Activated CD8-positive, alpha-beta memory T cell treated with anti-CD3 and anti-CD28 coated beads for 1 hour (primary cell): ENCODE data around the gene ABCA3.

Source experiments
- DNase-seq, 2 donors: peaks; one replicate each; pipeline ENCODE4 v3.0.0-alpha.2; 2020; ENCODE audit warnings: low read depth in 1 of 2; ENCODE audit errors: extremely low read depth in 1 of 2

ABCA3 gene

DNA sequence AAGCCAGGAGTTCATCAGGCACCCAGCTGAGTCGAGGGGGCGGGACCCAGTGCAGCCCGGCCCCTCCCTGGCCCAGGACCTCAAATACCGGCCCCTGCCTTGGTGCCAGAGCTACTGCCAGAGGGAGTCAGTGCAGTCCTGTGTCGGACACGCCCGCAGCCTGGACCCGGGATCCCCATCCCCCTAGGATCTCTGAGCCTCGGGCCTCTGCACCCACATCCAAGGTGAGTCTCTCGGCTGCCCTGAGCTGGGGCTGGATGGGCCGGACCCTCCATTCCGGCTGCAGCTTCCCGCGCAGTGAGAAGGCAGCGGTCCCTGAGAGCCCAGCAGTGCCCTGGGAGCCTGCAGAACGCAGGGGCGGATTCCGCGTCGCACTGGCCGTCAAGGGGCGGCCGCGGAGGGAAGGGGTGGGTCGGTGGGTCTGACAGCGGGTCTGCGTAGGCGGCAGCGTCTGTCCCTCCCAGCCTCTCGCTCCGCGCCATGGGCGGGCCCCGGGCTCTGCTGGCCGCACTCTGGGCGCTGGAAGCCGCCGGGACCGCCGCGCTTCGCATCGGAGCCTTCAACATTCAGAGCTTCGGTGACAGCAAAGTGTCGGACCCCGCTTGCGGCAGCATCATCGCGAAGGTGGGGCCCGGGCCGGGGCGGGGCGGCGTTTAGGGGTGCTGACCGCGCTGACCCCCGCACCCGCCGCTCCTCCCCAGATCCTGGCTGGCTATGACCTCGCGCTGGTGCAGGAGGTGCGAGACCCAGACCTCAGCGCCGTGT lies 104.0 kb downstream of the ABCA3 start, which contains the start of gene DNASE1L2:
Gene DNASE1L2 (plus strand): TSS at position 108 of the 765 bp plus-strand sequence. CDS start 373 bp downstream, at position 481.
- DNase-seq: no peak

DNA sequence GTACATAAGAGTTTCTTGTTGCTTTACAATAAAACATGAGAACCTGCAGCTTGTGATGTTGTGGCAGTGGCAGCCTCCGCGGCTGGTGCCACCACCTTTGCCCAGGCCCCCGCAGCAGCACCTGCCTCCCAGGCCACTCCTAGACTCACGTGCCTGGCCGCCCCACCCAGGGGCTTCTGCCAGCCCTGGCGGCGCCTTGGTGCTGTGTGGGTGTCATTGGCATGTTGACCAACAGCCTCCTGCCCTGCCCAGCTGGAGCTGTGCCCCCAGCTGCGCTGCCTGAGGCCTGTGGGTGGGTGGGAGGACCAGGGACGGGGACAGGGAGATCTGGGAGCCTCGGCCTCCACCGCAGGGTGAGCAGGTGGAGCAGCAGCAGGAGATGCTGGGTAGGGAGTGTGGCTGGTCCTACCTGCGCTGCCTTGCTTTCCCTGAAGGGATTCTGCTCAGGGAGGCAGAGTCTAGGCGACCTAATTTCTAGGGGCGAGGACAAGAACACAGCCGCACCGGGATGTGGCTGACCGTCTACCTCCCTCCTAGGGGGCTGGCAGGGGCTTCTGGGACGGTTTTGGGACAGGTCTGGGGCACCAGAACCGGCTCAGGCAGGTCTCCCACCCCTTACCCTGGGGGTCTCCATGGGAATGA lies 104.7 kb downstream of the ABCA3 start:
- no peak for DNase-seq

DNA sequence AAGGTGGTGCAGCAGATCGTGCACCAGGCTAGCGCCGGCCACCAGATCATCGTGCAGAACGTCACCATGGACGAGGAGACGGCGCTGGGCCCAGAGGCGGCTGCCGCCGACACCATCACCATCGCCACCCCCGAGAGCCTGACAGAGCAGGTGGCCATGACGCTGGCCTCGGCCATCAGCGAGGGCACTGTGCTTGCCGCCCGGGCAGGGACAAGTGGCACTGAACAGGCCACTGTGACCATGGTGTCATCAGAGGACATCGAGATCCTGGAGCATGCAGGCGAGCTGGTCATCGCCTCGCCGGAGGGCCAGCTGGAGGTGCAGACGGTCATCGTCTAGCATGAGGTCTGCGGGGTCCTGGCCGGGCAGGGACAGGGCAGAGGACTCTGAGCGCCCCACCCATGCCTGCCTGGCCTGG lies 105.3 kb downstream of the ABCA3 start:
- DNase-seq: no peak

DNA sequence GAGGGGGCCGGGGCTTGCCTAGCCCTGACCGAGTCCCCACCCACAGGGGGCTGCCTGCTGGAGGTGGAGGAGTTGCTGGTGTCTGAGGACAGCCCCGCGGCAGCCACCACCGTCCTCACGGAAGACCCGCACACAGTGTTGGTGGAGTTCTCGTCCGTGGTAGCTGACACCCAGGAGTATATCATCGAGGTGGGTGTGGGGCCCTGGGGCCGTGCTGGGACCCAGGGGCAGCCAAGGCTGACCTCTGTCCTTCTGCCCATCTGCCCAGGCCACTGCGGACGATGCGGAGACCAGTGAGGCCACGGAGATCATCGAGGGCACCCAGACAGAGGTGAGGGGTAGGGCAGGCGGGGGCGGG lies 105.7 kb downstream of the ABCA3 start:
- no peak for DNase-seq

DNA sequence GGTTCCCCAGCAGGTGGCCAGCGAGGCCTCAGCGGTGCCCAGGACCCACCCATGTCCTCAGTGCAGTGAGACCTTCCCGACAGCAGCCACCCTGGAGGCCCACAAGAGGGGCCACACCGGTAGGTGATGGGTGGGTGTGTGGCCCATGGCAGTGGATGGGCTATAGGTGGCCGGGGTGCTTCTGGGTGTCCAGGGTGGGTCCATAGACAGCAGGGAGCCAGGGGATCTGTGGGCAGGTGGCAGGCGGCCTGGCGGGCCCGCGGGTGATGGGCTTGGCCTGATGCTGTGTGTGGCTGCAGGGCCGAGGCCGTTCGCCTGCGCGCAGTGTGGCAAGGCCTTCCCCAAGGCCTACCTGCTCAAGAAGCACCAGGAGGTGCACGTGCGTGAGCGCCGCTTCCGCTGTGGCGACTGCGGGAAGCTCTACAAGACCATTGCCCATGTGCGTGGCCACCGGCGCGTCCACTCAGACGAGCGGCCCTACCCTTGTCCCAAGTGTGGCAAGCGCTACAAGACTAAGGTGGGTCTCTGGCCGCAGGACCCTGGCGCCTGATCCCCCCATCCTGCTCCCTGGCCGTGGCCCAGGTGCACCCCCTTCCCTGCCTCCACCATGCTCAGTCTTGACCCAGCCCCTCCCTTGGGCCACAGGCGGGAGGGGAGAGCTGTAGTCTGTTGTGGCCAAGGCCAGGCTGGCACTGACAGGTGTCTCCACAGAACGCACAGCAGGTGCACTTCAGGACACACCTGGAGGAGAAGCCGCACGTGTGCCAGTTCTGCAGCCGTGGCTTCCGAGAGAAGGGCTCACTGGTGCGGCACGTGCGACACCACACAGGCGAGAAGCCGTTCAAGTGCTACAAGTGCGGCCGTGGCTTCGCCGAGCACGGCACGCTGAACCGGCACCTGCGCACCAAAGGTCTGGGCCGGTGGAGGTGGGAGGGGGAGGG lies 106.4 kb downstream of the ABCA3 start:
- no peak for DNase-seq

DNA sequence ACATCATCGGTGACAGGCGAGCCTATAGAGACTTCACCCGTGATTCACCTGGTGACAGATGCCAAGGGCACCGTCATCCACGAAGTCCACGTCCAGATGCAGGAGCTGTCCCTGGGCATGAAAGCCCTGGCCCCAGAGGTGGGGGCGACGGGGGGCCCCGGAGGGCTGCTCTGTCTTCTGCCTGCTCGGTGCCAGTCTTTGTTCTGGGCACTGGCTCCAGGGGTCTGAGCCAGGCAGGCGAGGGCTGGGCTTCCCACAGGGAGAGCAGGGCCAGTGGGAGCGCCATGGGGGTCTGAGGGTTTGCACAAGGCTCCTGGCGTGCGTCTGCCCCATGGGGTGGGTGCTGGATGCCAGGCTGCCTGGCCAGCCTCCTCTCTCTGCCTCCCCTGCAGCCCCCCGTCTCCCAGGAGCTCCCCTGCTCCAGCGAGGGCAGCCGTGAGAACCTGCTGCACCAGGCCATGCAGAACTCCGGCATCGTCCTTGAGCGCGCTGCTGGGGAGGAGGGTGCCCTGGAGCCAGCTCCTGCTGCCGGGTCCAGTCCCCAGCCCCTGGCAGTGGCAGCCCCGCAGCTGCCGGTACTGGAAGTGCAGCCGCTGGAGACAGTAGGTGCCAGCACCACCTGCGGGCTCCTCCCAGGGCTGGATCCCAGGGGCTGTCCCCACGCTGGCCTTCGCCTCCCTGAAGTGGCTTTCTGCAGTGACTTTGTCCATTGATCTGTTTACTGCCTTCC lies 107.3 kb downstream of the ABCA3 start:
- DNase-seq: no peak

DNA sequence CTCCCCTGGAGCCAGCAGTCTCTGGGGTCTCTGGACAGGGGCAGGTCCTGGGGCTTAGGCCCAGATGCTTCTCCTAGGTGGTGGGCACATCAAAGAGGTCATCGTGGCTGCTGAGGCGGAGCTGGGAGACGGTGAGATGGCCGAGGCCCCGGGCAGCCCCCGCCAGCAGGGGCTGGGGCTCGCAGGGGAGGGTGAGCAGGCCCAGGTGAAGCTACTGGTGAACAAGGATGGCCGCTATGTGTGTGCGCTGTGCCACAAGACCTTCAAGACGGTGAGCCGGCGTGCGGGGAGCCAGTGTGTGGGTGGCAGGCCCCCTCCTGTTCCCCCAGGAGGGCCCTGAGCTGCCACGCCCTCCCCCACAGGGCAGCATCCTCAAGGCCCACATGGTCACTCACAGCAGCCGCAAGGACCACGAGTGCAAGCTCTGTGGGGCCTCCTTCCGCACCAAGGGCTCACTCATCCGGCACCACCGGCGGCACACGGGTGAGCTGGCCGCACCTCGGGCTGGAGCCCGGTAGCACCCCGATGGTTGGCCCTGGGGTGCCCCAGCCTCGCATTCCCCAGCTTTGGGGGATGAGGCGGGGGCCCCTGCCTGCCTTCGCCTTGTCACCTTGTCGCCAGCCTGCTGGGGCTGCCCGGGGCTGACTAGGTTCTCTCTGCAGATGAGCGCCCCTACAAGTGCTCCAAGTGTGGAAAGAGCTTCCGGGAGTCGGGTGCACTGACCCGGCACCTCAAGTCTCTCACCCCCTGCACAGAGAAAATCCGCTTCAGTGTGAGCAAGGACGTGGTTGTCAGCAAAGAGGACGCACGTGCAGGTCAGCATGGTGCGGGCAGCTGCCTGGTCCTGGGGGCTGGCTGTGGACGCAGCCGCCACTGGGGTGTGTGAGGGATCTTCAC lies 108.2 kb downstream of the ABCA3 start:
- no peak for DNase-seq

DNA sequence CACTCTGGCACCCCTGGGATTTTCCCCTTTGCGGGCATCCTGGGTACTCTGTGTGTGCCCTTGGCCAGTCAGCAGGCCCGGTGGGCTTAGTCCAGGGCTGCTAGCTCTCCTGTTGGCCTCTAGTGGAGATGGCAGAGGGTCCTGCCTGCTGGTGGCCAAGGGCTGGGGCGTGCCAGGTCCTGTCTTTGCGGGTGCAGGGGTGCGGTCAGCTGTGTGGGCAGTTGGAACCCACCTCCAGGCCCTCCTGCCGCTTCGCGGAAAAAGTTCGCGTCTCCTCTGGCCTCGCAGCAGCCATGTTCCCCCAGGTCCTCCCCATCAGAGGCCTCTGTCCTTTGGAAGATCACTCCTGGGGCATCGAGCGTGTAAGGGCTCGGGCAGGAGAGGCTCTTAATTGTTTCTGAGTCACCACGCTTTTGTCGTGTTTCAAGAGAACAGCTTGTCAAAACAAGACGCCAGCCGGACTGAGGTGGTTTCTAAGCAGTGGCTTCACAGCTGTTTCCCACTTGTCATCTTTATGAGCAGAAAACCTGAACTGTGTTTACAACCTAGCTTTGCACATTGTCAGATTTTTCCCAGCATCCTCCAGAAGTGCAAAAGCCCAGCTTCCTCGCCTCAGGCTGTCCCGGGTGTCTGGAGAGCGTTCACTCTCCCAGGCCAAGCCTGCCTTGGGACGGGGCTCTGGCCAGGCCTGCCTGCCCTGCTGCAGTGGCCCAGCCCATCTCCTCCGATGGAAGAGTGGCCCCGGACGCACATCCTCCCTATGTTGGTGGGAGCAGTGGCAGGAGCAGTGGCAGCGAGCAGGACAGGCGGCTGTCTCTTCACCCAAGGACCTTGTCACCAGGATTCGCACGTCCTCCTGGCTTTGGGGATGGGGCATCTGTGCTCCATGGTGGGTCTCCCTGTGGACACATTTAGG lies 109.3 kb downstream of the ABCA3 start:
- no peak for DNase-seq

DNA sequence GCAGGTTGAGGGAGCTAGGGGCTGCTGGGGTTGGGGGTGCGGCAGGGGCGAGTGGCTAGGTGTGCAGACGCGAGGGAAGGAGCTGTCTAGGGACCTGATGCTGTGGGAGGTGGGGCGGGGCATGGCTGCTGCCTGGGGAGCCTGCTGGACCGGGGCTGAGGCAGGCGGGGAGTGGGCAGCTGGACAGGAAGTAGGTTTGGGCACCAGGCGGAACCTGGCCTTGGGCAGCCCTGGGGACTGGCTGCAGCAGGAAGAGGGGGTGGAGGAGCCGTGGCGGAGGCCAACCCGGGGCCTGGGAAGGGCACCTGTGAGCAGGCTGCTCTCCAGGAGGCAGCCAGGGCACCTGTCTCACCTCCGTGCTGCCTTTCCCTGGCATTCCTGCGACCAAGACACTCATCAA lies 110.2 kb downstream of the ABCA3 start:
- DNase-seq: no peak

DNA sequence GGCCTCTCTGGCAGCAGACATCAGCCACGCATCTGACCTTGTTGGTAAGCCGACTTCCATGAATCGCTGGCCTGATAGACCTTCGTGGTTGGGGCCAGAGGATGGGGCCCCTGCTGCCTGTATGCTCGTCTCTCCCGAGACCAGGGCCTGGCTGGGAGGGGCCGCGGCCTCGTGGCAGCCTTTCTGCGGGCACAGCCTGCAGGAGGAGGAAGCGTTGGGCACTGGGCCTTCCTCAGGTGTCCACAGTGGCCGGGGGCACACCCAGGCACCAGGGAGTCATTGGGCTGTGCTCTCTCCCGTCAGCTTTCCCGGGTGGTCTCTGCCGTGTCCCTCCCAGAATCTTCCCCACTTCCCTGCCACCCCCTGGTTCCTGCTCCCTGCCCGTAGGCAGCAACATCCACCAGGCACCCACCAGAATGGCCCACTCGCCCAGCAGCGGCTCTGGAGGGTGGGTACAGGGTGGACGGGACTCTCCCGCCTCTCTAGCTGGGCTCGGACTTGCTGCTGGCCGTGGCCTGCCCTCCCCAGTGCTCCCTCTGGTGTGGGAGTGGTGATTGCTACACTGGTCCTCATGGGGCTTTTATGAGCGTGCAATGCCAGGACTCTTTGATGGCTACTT lies 110.8 kb downstream of the ABCA3 start:
- no peak for DNase-seq

DNA sequence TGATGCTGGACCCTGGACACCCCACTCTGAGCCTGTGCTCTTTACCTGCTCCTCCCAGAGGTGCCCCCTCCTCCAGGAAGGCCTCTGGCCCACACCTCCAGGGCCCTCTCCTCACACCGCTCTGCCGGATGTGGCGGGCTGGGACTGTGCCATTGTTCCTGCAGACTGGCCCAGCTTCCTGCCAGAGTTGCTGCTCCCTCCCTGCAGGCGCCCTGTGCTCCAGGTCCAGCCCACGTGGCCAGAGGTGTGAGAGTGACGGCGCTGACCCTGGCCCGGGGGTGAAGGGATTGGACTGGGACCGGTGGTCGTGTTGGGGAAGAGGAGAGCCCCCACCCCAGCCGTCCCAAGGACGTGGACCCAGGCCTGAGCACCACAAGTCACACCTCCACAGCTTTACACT lies 111.4 kb downstream of the ABCA3 start:
- DNase-seq: no peak

DNA sequence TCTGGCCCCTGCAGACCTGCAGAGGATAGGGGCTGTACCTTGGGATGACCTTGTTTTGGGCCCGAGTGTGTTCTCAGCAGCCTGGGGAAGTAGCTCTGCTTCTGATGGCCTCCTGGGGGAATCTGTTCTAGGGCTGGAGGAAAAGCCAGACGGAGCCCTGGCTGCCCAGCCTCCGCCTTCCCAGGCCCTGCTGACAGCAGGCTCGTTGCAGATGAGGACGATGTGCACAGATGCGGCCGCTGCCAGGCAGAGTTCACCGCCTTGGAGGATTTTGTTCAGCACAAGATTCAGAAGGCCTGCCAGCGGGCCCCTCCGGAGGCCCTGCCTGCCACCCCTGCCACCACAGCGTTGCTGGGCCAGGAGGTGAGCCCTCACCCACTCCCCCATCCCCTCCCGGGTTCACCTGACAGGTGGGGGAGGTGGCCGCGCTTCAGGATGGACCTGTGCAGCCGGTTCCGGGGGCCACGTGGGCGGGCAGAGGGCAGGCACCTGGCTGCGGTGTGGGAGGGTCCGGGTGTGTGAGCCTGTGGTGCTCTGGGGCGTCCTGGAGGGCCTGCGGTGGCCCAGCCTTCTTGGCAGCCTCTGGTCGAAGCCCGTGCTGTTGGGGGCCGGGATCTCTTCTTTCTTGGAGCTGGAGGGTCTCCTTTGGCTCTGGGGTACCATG lies 112.2 kb downstream of the ABCA3 start:
- DNase-seq: no peak

DNA sequence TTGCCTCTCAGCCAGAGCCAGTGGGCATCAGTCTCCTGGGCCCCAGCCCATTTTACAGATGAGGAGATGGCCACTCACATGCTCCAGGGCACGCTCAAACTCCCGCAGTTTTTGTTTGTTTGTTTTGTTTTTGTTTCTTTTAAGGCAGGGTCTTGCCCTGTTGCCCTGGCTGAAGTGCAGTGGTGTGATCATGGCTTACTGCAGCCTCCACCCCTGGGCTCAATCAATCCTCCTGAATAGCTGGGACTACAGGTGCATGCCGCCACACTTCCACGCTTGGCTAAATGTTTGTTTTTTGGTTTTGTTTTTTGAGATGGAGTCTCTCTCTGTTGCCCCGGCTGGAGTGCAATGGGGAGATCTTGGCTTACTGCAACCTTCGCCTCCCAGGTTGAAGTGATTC lies 113.6 kb downstream of the ABCA3 start:
- no peak for DNase-seq

DNA sequence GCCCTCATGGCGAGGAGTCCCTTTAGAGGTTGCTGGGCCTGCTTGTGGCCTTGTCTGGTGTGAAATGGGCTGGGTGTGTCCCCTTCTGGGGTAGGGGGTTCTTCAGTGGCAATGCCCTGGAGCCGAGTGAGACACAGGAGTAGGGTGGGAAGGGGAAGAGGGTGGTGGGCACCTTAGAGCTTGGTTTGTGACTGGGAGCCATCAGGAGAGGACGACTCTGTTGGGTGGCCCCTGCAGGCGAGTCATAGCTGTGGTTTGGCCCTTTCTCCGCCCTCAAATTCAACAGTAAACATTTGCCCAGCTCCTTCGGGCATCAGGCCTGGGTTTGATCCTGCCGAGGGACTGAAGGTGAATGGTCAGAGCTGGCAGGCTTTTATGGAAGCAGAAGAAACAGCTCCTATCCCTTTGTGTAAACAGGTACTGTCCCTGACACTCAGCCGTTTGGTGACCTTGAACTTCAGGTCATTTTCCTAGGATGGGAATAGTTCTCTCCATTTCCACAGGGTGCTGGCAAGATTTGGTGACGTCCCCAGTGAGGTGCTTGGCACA lies 114.2 kb downstream of the ABCA3 start:
- DNase-seq: no peak
